HepG2 (cell line): ENCODE measurements around the gene SLC4A5. TPM values are rescaled to one million over a fixed set of nuclear protein-coding genes. Genes with fewer than 3 reads are reported as not detected.
A peak's percentile ranks its signal among the peaks of the same experiment; 100 is the strongest.

Source experiments
- ARNTL ChIP-seq: sonication (generic); formaldehyde crosslinking; IDR thresholded peaks from 2 replicates; pipeline ENCODE4 v1.4.0; 2020; ENCODE audit warnings: mild to moderate bottlenecking, missing genetic modification reagents
- CREB1 ChIP-seq, 2 experiments: fragments of 450-650 bp in 1 of 2; IDR thresholded peaks; 2 replicates each; pipeline ENCODE4 v1.6.1; 2016 to 2017; ENCODE audit warnings: control low read depth in 1 of 2, mild to moderate bottlenecking in 1 of 2, missing compliant biosample characterization in 1 of 2, missing genetic modification characterization in 1 of 2
- ETV6 ChIP-seq: sonication (generic); formaldehyde crosslinking; conservative IDR thresholded peaks from 2 replicates; pipeline ENCODE4 v1.4.0; 2020; ENCODE audit warnings: missing genetic modification reagents
- IKZF1 ChIP-seq: fragments of 450-650 bp; IDR thresholded peaks from 2 replicates; pipeline ENCODE4 v1.7.1; 2016
- MIER3 ChIP-seq: IDR thresholded peaks from 2 replicates; pipeline ENCODE4 v1.6.1; 2016; ENCODE audit warnings: missing compliant biosample characterization, borderline replicate concordance
- TOE1 ChIP-seq: sonication (generic); formaldehyde crosslinking; IDR thresholded peaks from 2 replicates; pipeline ENCODE4 v1.4.0; 2020; ENCODE audit warnings: mild to moderate bottlenecking, missing genetic modification reagents
- ZNF234 ChIP-seq: sonication (generic); formaldehyde crosslinking; conservative IDR thresholded peaks from 2 replicates; pipeline ENCODE4 v1.5.1; 2020; ENCODE audit warnings: mild to moderate bottlenecking, missing genetic modification reagents
- ZNF33A ChIP-seq: sonication (generic); formaldehyde crosslinking; IDR thresholded peaks from 2 replicates; pipeline ENCODE4 v1.5.1; 2020; ENCODE audit warnings: missing genetic modification reagents, mild to moderate bottlenecking, moderate library complexity, borderline replicate concordance
- polyA plus RNA-seq, 8 experiments: library from polyadenylated mRNA; depleted of rRNA in 3 of 8; stranded (reverse) in 7 of 8; unstranded in 1 of 8; fragments of >200 nt; fragmentation: Illumina TruSeq in 4 of 8; extraction: Trizol in 4 of 8; gene quantifications; 2 replicates each; pipeline versions ENCODE4 v1.2.1 to v1.2.3, GENCODE V29; 2011 to 2016; ENCODE audit warnings: low read depth in 4 of 8, missing spikeins in 1 of 8, mixed read lengths in 1 of 8; ENCODE audit not compliant: insufficient read depth in 1 of 8
- total RNA-seq, 5 experiments: library from RNA; depleted of rRNA; stranded (reverse); fragments of >200 nt; fragmentation: Illumina TruSeq; extraction: Trizol; gene quantifications; 2 replicates each; pipeline ENCODE4 v1.2.3, GENCODE V29; 2016; ENCODE audit warnings: low read depth in 1 of 5
- TF ChIP-seq, protein P1 (sequence below): sonication (generic); formaldehyde crosslinking; IDR thresholded peaks from 2 replicates; pipeline ENCODE4 v1.4.0; 2020; ENCODE audit warnings: mild to moderate bottlenecking, missing genetic modification reagents
- TF ChIP-seq, protein P2 (sequence below): sonication (generic); formaldehyde crosslinking; IDR thresholded peaks from 2 replicates; pipeline ENCODE4 v1.8.1; 2023; ENCODE audit warnings: missing genetic modification reagents, inconsistent platforms, borderline replicate concordance
- TF ChIP-seq, protein P3 (sequence below): sonication (generic); formaldehyde crosslinking; IDR thresholded peaks from 2 replicates; pipeline ENCODE4 v1.8.0; 2022; ENCODE audit warnings: missing genetic modification reagents, mild to moderate bottlenecking, borderline replicate concordance
- TF ChIP-seq, protein P4 (sequence below): sonication (generic); formaldehyde crosslinking; IDR thresholded peaks from 2 replicates; pipeline ENCODE4 v1.5.0; 2020; ENCODE audit warnings: missing genetic modification reagents, mild to moderate bottlenecking, borderline replicate concordance
- TF ChIP-seq, protein P5 (sequence below): IDR thresholded peaks from 2 replicates; pipeline ENCODE4 v1.6.1; 2012; ENCODE audit warnings: low read length, improper control_type of control experiment

Gene SLC4A5
- total and polyA plus RNA-seq, 2 of the 13 experiments (the other 11 are each of a cell fraction or from before 2014, with no cell fraction given): 0.50 TPM; not detected in 1

DNA sequence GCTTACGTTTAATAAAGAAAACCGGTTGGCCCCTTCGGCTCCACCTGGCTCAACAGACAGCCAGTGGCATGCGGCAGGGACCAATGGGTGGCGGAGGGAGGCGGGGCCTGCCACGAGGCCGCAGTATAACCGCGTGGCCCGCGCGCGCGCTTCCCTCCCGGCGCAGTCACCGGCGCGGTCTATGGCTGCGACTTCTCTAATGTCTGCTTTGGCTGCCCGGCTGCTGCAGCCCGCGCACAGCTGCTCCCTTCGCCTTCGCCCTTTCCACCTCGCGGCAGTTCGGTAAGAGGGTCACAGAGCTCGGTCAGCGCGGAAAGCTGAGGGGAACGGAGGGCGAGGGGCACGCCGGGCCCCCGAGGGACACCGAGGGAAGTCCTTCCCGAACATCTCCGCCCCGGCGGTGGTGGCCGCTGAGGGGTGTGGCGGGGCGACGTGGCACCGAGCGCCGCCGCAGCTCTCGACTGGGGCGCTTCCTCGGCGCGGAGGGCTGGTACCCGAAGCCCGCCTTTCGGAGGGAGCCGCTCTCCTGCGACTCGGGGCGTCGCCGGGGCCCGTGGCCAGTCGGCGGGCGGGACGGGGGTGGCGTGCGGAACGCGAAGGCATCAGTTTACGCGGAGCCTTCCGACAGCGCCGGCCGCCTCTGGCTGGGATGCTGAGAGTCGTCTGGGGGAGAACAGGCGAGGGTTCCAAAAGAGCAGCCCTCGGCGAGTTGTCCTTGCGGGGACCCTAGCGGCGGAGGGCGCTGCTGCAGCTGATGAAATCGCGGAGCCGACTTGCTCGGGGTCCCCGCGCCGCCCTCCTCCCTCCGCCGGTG lies 144.5 kb downstream of the SLC4A5 start, which contains the start of gene MTHFD2 (continued):
- TF ChIP-seq, protein P1, sequence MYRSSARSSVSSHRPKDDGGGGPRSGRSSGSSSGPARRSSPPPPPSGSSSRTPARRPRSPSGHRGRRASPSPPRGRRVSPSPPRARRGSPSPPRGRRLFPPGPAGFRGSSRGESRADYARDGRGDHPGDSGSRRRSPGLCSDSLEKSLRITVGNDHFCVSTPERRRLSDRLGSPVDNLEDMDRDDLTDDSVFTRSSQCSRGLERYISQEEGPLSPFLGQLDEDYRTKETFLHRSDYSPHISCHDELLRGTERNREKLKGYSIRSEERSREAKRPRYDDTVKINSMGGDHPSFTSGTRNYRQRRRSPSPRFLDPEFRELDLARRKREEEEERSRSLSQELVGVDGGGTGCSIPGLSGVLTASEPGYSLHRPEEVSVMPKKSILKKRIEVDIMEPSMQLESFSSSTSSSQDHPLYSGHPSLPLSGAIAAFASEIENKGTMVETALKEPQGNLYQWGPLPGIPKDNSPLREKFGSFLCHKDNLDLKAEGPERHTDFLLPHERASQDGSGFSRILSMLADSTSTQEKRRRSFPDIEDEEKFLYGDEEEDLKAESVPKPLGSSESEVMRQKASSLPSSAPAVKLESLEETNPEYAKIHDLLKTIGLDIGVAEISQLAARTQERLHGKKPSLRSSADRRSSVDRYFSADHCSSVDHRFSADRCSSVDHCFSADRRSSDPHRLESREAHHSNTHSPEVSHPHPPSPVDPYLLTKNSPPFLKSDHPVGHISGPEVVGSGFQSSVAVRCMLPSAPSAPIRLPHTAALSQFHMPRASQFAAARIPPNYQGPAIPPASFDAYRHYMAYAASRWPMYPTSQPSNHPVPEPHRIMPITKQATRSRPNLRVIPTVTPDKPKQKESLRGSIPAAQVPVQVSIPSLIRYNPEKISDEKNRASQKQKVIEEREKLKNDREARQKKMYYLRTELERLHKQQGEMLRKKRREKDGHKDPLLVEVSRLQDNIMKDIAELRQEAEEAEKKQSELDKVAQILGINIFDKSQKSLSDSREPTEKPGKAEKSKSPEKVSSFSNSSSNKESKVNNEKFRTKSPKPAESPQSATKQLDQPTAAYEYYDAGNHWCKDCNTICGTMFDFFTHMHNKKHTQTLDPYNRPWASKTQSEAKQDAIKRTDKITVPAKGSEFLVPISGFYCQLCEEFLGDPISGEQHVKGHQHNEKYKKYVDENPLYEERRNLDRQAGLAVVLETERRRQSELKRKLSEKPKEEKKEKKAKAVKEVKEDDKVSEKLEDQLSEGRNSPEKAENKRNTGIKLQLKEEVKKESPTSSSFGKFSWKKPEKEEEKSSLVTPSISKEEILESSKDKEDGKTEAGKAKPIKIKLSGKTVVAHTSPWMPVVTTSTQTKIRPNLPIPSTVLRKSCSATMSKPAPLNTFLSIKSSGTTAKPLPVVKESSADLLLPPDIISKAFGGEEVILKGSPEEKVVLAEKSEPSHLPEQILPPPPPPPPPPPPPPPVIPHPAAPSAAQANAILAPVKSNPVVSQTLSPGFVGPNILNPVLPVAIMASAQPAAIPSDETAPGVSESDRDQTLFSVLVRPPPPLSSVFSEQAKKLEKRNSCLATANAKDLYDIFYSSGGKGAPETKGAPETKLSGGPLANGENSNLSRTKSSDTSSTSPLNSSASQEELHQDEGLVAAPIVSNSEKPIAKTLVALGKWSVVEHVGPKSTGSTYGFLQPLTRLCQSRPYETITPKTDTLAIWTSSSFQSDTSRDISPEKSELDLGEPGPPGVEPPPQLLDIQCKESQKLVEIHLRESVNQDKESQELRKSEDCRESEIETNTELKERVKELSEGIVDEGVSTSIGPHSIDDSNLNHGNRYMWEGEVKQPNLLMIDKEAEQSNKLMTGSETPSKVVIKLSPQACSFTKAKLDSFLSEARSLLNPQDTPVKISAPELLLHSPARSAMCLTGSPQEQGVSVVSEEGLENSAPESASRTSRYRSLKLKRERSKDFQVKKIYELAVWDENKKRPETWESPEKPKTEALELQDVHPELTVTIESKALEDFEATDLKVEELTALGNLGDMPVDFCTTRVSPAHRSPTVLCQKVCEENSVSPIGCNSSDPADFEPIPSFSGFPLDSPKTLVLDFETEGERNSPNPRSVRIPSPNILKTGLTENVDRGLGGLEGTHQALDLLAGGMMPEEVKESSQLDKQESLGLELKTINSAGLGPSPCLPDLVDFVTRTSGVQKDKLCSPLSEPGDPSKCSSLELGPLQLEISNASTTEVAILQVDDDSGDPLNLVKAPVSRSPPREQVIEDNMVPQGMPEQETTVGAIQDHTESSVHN (CRISPR knock-in tag): peak; percentile 85
- TF ChIP-seq ARNTL (peak; percentile 81; the same call in 1 of the 2 replicates), TOE1 (CRISPR knock-in tag) (peak; percentile 48), CREB1 (IDR thresholded peaks at IDR 0.05) (peak; percentile 72), CREB1 (CRISPR knock-in tag; IDR thresholded peaks at IDR 0.05) (no peak), ZNF234 (CRISPR knock-in tag) (peak; percentile 80; the same call in 1 of the 2 replicates), ZNF33A (CRISPR knock-in tag) (no peak), MIER3 (CRISPR knock-in tag) (peak; percentile 59; the same call in 1 of the 2 replicates), IKZF1 (no peak), ETV6 (CRISPR knock-in tag) (peak; percentile 95)
- TF ChIP-seq, protein P2, sequence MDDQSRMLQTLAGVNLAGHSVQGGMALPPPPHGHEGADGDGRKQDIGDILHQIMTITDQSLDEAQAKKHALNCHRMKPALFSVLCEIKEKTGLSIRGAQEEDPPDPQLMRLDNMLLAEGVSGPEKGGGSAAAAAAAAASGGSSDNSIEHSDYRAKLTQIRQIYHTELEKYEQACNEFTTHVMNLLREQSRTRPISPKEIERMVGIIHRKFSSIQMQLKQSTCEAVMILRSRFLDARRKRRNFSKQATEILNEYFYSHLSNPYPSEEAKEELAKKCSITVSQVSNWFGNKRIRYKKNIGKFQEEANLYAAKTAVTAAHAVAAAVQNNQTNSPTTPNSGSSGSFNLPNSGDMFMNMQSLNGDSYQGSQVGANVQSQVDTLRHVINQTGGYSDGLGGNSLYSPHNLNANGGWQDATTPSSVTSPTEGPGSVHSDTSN: peak; percentile 79; the same call in 1 of the 2 replicates
- TF ChIP-seq, protein P3, sequence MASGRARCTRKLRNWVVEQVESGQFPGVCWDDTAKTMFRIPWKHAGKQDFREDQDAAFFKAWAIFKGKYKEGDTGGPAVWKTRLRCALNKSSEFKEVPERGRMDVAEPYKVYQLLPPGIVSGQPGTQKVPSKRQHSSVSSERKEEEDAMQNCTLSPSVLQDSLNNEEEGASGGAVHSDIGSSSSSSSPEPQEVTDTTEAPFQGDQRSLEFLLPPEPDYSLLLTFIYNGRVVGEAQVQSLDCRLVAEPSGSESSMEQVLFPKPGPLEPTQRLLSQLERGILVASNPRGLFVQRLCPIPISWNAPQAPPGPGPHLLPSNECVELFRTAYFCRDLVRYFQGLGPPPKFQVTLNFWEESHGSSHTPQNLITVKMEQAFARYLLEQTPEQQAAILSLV (CRISPR knock-in tag): peak; percentile 83; the same call in 1 of the 2 replicates
- TF ChIP-seq, protein P4, sequence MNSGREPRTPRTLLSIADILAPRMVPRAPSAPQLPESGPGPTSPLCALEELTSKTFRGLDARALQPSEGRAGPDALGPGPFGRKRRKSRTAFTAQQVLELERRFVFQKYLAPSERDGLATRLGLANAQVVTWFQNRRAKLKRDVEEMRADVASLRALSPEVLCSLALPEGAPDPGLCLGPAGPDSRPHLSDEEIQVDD (CRISPR knock-in tag): peak; percentile 96; the same call in 1 of the 2 replicates
- TF ChIP-seq, protein P5, sequence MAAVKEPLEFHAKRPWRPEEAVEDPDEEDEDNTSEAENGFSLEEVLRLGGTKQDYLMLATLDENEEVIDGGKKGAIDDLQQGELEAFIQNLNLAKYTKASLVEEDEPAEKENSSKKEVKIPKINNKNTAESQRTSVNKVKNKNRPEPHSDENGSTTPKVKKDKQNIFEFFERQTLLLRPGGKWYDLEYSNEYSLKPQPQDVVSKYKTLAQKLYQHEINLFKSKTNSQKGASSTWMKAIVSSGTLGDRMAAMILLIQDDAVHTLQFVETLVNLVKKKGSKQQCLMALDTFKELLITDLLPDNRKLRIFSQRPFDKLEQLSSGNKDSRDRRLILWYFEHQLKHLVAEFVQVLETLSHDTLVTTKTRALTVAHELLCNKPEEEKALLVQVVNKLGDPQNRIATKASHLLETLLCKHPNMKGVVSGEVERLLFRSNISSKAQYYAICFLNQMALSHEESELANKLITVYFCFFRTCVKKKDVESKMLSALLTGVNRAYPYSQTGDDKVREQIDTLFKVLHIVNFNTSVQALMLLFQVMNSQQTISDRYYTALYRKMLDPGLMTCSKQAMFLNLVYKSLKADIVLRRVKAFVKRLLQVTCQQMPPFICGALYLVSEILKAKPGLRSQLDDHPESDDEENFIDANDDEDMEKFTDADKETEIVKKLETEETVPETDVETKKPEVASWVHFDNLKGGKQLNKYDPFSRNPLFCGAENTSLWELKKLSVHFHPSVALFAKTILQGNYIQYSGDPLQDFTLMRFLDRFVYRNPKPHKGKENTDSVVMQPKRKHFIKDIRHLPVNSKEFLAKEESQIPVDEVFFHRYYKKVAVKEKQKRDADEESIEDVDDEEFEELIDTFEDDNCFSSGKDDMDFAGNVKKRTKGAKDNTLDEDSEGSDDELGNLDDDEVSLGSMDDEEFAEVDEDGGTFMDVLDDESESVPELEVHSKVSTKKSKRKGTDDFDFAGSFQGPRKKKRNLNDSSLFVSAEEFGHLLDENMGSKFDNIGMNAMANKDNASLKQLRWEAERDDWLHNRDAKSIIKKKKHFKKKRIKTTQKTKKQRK: no peak
